NCI-H1436 (cell line): Measurements from ENCODE around the gene VAT1L.

Experiments
- DNase-seq: peaks from one replicate; lab custom pipeline; 2025; lab: John Stamatoyannopoulos, UW

The VAT1L gene, protein sequence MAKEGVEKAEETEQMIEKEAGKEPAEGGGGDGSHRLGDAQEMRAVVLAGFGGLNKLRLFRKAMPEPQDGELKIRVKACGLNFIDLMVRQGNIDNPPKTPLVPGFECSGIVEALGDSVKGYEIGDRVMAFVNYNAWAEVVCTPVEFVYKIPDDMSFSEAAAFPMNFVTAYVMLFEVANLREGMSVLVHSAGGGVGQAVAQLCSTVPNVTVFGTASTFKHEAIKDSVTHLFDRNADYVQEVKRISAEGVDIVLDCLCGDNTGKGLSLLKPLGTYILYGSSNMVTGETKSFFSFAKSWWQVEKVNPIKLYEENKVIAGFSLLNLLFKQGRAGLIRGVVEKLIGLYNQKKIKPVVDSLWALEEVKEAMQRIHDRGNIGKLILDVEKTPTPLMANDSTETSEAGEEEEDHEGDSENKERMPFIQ

DNA sequence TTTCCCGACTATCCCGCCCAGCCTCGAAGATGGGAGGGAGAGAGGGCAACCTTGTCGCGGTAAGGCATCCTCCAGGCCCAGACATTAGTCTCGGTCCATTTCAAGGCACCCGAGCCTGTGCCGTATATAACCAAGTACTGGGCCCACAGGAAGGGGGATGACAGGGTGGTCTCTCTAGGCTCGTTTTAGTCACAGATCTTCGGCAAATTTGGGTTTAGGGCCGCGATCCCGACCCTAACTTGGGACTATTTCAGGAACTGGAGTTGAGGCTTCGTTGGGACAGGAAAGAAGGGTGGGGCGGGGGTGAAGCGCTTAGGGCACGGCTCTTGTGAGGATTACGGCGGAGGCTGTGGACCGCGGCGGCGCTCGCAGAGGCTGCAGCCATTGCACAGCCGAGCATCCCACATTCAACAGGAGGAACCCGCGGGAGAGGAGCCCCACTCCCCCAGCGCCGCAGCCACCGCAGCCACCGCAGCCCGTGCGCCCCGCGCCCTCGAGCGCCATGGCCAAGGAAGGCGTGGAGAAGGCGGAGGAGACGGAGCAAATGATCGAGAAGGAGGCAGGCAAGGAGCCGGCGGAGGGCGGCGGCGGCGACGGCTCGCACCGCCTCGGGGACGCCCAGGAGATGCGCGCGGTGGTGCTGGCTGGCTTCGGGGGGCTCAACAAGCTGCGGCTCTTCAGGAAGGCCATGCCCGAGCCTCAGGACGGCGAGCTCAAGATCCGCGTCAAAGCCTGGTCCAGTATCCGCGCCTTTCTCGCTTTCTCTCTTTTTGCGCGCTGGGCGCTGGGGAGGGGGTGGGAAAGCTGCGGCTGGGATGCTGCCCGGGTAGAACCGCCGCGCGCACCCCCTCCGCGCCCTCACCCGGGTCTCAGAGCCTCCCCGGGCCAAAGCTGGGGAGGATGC is at the start of gene VAT1L:
VAT1L (plus strand) TSS at position 384 of the 904 bp plus-strand sequence; CDS start at position 503, 119 bp downstream.
- no peak for DNase-seq

DNA sequence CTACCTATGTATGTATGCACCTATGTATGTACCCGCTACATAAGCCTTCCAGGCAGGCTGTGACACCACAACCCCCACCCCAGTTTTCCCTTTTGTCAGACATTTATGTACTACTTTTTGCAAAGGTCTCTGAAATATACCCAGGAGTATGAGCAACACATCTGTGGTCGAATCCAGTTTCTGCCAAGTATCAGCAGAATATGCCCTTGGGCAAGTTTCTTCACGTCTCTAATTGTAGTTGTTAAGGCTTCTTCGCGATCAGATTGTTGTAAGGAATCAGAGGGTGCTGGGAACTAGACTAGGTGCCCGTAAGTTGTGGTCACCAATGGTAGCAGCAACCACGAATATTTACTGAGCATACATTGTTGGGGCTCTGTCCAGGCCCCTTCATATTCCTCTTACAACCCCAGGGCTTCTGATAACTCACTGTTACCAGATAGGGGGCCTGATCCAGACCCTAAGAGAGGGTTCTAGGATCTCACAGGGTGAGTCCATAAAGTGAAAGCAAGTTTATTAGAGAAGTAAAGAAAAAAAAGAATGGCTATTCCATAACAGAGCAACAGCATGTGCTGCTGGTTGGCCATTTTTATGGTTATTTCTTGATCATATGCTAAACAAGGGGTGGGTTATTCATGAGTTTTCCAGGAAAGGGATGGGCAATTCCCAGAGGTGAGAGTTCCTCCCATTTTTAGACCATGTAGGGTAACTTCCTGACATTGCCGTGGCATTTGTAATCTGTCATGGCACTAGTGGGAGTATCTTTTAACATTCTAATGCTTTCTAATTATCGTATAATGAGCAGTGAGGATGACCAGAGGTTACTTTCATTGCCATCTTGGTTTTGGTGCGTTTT is 49.4 kb upstream of the VAT1L start:
- DNase-seq: no peak

DNA sequence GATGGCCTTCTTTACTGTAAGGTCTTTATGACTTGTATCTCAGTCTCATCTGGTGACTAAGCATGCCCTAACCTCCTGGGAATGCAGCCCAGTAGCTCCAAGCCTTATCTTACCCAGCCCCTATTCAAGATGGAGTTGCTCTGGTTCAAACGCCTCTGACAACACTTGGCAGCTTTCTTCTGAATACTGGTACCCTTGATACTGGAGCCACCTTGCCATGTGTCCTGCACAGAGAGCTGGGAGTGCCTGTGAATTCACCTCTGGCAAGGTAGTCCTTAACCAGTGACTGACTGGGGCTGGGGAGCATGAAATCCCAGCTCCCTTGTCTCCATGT is 48.8 kb upstream of the VAT1L start:
- no peak for DNase-seq

DNA sequence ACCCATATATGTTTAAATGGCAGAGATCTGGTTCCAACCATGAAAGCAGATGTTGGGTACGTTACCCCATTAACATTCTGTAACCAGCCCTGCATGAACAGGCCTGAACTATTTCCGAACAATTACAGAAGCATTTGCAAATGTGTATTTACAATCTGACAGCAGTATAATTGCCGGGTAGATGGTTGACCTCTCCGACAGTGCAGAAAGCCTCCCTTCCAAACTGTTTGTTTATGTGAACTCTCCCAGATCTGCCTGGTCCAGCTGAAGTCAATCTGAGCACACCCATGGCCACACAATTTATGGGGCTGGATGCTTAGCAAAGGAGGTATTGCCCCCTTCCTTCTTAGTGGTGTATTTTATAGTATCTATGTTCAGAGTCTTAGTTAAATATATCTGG is 44.2 kb upstream of the VAT1L start:
- DNase-seq: no peak

DNA sequence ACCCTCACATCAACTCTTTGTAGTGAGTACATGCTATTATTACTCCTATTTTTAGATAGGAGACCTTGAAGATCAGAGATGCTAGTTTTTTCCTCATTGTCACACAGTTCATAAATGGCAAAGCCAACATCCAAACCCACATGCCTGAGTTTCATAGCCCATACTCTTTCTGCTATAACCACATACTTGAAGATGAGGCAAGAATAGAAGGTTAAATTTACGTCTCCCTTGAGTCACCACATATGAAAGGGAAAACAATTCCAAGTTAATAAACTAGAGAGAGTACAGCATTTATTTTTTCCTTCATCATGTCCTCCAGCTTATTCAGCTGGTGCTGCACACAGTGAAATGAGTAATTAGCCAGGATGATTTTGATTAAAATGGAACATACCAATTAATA is 42.4 kb upstream of the VAT1L start:
- DNase-seq: no peak

DNA sequence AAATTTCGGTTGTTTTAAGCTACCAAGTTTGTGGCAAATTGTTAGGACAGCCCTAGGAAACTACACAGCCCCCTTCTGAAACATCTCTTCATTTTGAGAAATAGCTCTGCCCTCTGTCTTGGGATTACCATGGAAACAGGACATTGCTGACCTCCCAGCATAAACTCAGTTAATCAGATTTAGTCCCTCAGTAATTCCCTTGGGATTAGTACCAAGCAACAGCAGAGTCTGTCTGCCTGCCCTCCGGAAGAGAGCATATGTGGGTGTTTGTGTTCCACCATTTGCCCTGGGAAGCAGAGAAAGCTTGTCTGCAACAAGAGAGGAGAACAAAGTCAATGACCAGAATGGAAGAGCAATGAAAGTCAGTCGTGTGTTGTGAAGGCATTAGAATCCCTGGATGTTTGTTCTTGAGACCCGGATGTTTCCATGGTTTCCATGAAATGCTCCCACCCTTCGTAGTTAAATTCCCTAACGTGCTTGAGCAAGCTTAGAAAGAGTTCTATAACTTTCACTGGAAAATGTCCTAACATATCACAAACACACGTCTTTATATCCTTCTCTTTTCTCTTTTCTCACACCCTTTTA is 39.9 kb upstream of the VAT1L start:
- DNase-seq: no peak

DNA sequence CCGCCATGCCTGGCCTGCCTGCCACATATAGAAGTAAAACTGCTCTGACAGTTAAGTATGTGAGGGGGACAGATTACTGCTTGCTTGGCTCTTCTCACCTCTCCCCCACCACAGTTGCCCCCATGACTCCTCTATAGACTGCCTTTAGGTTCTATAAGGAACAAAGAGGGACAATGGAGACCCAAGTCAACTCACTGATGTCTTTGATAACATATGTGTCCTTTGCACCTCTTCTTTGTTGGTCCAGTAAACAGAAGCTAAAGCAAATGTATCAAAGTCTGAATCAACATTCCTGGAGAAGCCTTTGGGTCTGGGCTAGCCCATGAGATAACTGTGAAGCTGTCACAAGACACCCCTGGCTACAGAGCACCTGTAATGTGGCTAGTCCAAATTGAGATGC is 38.9 kb upstream of the VAT1L start:
- no peak for DNase-seq

DNA sequence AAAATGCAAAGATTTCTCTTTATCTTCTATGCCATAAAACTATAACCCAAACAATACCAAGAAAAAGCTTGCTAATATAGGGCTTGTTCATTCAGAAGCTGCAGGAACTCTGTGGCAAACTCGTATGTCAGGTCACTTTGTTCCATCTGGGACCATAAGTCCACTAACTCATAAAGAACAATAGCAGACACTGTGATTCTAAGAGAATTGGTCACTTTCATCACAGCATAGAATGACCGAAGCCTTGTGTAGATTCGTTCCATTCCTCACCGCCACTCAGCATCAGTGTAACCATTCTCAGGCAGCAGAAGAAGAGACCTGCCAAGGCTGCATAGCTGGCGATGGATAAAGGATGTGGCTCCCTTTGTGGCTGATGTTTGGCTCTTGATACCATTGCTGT is 30.3 kb upstream of the VAT1L start:
- no peak for DNase-seq

DNA sequence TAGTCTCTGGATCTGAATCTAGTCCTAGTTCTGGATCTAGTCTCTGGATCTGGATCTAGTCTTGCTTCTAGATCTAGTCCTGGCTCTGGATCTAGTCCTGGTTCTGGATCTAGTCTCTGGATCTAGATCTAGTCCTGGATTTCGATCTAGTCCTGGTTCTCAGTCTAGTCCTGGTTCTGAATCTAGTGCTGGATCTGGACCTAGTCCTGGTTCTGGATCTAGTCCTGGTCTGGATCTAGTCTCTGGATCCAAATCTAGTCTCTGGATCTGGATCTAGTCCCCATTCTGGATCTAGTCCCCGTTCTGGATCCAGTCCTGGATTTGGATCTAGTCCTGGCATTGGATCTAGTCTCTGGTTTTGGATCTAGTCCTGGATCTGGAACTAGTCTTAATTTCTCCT is 29.9 kb upstream of the VAT1L start:
- DNase-seq: no peak

DNA sequence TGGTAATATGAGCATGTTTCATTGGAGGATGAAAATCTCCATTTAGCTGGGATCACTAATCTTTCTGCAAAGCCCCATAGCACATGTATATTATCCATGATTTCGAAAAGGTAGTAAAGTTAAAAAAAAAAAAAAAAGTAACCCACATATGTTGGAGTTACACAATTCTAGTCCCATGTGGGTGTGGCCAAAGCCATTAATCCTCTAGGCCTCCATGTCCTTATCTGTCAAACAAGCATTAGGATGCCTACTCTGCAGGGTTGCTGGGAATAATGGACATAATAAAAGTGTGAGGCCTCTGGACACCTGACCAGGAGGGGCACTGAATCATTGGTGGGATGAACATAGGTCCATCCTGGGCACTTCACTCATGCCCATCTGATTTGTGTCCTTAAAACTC is 29.2 kb upstream of the VAT1L start:
- no peak for DNase-seq

DNA sequence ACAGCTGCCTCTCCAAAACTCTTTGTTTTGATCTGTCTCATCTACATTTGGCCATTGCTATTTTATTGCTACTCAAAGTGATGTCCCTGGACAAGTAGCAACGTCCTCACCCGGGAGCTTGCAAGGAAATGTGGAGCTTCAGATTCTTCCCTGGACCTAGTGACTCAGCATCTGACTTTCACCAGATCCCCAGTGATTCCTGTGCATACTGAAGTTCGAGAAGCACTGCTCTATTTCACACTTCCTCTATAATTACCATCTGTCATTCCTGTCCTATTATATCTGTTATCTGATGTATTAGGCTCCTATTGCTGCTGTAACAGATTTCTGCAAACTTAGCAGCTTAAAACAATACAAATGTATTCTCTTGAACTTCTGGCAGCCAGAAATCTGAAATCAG is 28.5 kb upstream of the VAT1L start:
- DNase-seq: no peak

DNA sequence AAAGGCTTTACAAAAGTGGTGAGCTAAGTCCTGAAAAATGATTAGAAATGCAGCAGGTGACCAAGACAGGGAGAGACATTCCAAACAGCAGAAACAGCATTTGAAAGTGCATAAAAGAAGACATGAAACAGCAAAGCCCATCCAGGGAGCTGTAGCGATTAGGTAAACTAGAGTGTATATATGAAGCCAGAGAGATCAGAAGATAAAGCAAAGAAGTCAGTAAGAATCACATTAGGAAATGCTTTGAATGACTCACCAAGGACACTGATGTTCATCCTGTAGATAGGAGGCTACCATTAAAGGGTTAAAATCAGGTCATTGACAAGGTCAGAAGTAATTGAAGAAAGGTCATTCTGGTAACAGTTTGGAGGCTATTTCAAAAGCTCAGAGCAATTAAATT is 27.6 kb upstream of the VAT1L start:
- DNase-seq: no peak

DNA sequence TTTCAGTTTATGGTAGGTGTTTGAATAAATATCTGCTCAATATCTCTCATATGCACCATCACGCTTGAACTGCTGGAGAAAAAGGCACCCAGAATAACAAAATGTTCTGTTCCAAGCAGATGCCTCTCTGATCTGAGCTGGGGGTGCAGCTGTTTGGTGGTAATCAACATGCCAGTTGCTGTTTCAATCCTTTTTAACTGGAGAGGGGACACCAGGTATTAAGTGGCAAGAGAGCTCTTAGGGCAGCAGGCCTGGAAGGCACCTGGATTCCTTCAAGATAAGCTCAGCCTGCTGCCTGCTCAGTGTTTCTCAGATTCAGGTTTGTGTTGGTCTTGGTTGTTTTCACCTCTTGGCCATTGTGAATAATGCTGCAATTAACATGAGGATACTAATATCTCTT is 27.2 kb upstream of the VAT1L start:
- no peak for DNase-seq

DNA sequence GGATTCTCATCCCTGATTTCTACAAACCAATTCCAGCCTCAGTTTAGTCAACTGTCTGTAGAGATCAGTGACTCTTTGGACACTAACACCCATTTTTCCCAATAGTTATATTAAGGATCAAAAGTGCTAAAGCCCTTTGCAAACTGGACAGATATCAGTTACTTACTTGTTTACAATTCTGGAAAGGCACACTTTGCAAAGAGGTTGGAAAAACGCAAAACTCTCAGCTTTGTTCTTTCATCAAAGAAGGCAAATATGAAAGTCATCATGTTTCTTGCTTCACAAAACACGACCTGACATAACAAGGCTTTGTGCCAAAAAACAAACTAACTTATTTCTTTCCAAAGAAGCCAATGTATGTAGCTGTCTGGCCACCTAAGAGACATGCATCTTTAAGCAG is 26.1 kb upstream of the VAT1L start:
- no peak for DNase-seq

DNA sequence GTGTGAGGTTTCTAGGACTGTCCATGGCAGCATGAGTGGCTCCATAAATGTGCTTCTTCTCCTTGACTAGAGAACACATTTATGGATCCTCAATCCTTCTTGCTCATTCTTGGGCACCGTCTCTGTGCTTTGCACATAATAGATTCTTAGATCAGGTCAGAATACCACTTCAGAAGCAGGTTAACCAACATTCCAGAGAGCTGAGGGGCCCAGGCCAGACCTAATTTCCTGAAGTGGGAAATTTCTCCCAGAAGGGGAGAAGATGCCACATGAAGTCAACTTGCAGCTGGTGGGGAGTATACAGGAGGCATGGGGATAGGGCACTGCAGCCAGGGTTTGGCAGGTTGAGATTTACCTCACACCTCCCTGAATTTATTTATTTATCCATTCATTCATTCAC is 24.4 kb upstream of the VAT1L start:
- no peak for DNase-seq

DNA sequence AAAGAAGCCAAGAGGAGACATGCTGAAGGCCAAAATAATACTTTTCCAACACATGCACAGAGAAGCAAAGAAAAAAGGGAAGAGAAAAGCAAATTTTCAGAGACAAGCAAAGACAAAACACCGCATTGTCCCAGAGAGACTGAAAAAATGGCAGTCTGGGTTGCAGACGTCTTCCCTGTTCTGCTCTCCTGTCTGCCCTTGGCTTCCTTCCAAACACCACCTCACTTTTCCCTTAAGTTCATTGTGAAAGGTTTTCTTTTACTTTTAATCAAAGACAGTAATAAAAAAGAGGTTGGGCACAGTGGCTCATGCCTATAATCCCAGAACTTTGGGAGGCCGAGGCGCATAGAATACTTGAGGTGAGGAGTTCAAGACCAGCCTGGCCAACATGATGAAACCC is 21.2 kb upstream of the VAT1L start:
- DNase-seq: no peak

DNA sequence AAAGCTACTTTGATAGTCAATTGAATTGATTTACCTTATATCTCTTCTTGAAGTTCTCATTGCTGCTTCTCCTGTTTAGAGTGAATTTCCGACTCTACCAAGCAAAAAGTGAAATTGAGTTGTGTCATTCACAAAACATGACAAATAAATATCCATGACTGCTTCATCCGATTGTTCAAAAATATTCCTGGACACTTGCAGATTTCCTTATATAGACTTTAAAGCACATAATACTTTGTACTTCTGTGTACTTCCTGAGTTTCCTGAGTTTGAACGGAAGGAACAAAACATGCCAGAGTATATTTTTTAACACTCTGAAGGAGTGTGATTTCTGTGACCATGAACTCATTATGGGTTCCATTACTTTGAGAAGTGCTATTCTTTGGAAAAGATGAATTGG is 20.5 kb upstream of the VAT1L start:
- no peak for DNase-seq

DNA sequence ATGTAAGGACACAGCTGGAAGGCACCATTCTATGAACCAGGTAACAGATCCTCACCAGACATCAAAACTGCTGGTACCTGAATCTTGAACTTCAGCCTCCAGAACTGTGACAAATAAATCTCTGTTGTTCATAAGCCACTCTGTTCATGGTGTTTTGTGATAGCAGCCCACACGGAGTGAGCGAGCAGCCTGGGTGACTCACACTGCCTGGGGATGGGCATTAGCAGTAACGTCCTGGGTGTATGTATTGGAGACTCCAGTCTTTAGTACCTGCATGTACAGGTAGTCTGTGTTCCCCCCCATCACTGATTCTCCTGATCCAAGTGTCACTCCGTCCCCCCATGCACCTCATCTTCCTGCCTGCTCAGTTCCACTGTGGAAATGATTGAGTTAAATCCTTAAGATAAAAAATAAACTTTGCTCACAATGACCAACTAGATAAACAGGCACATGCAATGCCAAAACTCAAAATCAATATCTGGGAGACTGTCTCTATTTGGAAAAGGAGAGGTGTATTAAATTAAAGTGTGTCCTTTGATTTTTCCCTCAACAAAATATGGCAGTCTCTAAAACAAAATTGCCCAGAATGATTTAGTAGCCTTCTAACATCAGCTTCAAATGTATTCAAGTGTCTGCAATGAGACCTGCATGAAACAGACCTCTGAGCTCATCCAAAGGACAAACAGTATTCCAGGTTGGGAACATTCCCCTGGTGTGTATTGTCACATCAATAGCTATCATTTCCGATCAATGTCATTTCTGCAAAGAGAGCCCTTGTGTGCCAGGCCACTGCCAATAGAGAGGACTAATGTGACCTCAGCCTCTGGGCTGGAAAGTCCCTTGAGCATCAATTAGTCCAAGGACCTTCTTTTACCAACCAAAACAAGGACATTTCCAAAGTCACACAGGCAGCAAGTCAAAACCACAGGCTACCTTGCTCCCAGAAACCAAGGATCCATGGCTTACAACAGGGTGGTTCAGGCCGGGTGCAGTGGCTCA is 12.2 kb upstream of the VAT1L start:
- no peak for DNase-seq

DNA sequence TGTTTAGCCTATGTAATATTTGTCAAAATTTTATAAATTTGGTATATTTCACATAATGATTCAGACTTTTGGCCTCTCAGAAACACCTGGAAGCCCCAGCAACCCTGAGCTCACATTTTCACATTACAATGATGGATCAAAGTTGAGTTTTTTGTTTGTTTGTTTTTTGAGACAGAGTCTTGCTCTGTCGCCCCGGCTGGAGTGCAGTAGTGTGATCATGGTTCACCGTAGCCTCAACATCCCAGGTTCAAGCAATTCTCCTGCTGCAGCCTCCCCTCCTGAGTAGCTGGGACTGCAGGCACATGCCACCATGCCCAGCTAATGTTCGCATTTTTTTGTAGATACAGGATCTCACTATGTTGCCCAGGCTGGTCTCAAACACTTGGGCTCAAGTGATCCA is 10.6 kb upstream of the VAT1L start:
- no peak for DNase-seq

DNA sequence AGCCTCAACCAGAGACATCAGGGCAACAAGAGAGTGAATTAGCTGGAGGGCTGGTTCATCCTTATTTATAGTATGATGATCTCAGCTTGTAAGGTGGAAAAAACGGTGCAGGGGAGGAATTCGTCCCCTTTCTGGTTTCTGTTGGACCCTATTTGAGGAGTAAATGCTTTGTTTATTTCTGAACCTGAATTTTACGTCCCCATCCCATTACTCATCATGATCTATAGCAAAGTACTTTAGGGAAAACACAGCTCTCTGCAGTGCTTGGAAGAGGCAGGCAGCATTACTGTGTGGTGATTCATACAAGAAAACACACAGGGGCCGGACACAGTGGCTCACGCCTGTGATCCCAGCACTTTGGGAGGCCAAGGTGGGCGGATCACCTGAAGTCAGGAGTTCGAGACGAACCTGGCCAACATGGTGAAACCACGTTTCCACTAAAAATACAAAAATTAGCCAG is 8.0 kb upstream of the VAT1L start:
- DNase-seq: no peak

DNA sequence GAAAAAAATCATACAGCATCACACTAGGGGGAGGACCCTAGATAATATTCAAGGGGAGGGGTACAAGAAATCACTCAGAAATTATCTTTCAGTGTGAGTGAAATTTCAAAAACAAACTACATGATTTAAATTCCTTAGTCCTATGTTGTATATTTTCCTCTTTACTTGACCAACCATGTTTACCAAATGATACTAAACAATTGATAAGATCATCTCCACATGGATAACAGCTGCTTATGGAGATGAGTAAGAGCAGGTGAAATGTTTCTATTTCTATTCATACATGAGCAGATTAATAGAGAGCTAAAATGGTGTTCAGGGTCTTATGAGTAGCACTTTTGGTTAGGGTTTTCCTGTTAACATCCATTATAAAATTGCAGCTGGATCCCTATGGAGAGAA is 7.3 kb upstream of the VAT1L start:
- no peak for DNase-seq
